ENCODE results near the gene BACH2. TPM values are rescaled to one million over a fixed set of nuclear protein-coding genes. Genes with fewer than 3 reads are reported as not detected.

Gene BACH2
- total and polyA plus RNA-seq, 12 donors, result 0.16 to 4.7 (median 2.4) TPM

- Histone ChIP-seq H3K27ac (no peak overlapping the region), H3K9me3 (no peaks in the 10 kb centered on the region), H3K27me3 (no peaks in the 10 kb centered on the region), H3K36me3 (peaks cover 0 to 4% (median 0%) of the 10 kb centered on the region in 9 donors), H3K4me1 (peaks cover 0 to 5% (median 0%) of the 10 kb centered on the region in 9 donors), H3K4me3 (no peak overlapping the region)
- intact Hi-C loops (cut with DNase I), result no loop called here
- DNase-seq, result no peak
- ATAC-seq, result no peak
- 92 to 97% methylated on average over 2 of the region's 2 CpGs for WGBS, 2 donors
- no peak for TF ChIP-seq CTCF (IDR thresholded peaks at IDR 0.05)
Measured at GRCh38 chr6:90250405-90250804, 46.2 kb downstream of the BACH2 start.

GRCh38 chr6:90249458-90249857, 47.2 kb downstream of the BACH2 start:
- Histone ChIP-seq H3K27me3 (no peaks in the 10 kb centered on the region), H3K9me3 (no peaks in the 10 kb centered on the region), H3K36me3 (peaks cover 0 to 4% (median 0%) of the 10 kb centered on the region in 9 donors), H3K4me3 (no peak overlapping the region), H3K4me1 (peaks cover 0 to 5% (median 0%) of the 10 kb centered on the region in 9 donors), H3K27ac (no peak overlapping the region)
- ATAC-seq (no peak), DNase-seq (no peak)
- WGBS, 2 donors, result 97 to 98% methylated on average over 8 of the region's 8 CpGs
- intact Hi-C loops (cut with DNase I), result no loop called here
- TF ChIP-seq CTCF (IDR thresholded peaks at IDR 0.05), result no peak

- H3K4me3 ChIP-seq, result no peak overlapping the region
- H3K27ac ChIP-seq, result no peak overlapping the region
- no peaks in the 10 kb centered on the region for H3K9me3 ChIP-seq
- intact Hi-C loops (cut with DNase I), result no loop called here
- ATAC-seq, result no peak
- H3K36me3 ChIP-seq, result peaks cover 0 to 4% (median 0%) of the 10 kb centered on the region in 9 donors
- no peak for TF ChIP-seq CTCF (IDR thresholded peaks at IDR 0.05)
- peaks cover 0 to 5% (median 0%) of the 10 kb centered on the region in 9 donors for H3K4me1 ChIP-seq
- DNase-seq, result no peak
- no peaks in the 10 kb centered on the region for H3K27me3 ChIP-seq
Measured at GRCh38 chr6:90249034-90249433, 47.6 kb downstream of the BACH2 start.

- DNase-seq, result no peak
- no peaks in the 10 kb centered on the region for H3K27me3 ChIP-seq
- peaks cover 0 to 4% (median 0%) of the 10 kb centered on the region in 9 donors for H3K36me3 ChIP-seq
- no peak overlapping the region for H3K27ac ChIP-seq
- no peak overlapping the region for H3K4me3 ChIP-seq
- no peak for ATAC-seq
- no peak for TF ChIP-seq CTCF (IDR thresholded peaks at IDR 0.05)
- intact Hi-C loops (cut with DNase I), result no loop called here
- peaks cover 0 to 5% (median 0%) of the 10 kb centered on the region in 9 donors for H3K4me1 ChIP-seq
- H3K9me3 ChIP-seq, result no peaks in the 10 kb centered on the region
Measured at GRCh38 chr6:90247262-90247661, 49.4 kb downstream of the BACH2 start.

Data from heart right ventricle (tissue), 16 donors.